Thyroid gland (tissue), 4 donors: ENCODE data around the gene GPR183. TPM values are rescaled to one million over a fixed set of nuclear protein-coding genes. Genes with fewer than 3 reads are reported as not detected.

Experiments used
- DNase-seq, 2 donors: peaks; one replicate each; pipeline ENCODE4 v3.0.0-alpha.2; 2019
- H3K27ac ChIP-seq, 3 donors: fragments of 200-600 bp; sonication (generic); 1 replicate in 2 of 3; 2 replicates in 1 of 3; pipeline ENCODE4 v1.5.1; 2016 to 2019; ENCODE audit warnings: mild to moderate bottlenecking in 1 of 3, moderate library complexity in 1 of 3
- H3K27me3 ChIP-seq: fragments of 200-600 bp; sonication (generic); one replicate; pipeline ENCODE4 v1.5.1; 2019
- H3K36me3 ChIP-seq, 2 donors: fragments of 200-600 bp; sonication (generic); one replicate each; pipeline ENCODE4 v1.5.1; 2016 to 2019
- H3K4me1 ChIP-seq, 2 donors: fragments of 200-600 bp; sonication (generic); one replicate each; pipeline ENCODE4 v1.5.1; 2017 to 2019
- H3K4me3 ChIP-seq, 3 donors: fragments of 200-600 bp; sonication (generic); replicated peaks in 1 of 3; 1 replicate in 2 of 3; 2 replicates in 1 of 3; pipeline ENCODE4 v1.5.1; 2016; ENCODE audit warnings: mild to moderate bottlenecking in 1 of 3
- H3K9me3 ChIP-seq: fragments of 200-600 bp; sonication (generic); one replicate; pipeline ENCODE4 v1.5.1; 2017
- POLR2A ChIP-seq, 2 donors: fragments of 450-650 bp; IDR thresholded peaks; one replicate each; pipeline ENCODE4 v1.6.1; 2017; ENCODE audit warnings: antibody characterized with exemption in 2 of 2, mild to moderate bottlenecking in 2 of 2, moderate library complexity in 1 of 2
- WGBS, 2 donors: methylation state at CpG; one replicate each; pipeline ENCODE4 v1.1.5; 2017; 5-methylcytosine and 5-hydroxymethylcytosine counted together
- intact Hi-C: fragments of 100-400 bp; cut with DNase I; formaldehyde crosslinking; loops from one replicate; pipeline ENCODE4 v1.15.1; 2023
- total RNA-seq, 4 donors: library from RNA; depleted of rRNA; stranded (reverse); fragments of >200 nt; gene quantifications; one replicate each; pipeline ENCODE4 v1.2.3, GENCODE V29; 2016
- TF ChIP-seq, protein P1 (sequence below), 6 experiments: fragments of 200-600 bp in 3 of 6; fragments of 450-650 bp in 3 of 6; sonication (generic) in 3 of 6; IDR thresholded peaks; one replicate each; pipeline ENCODE4 v1.5.1; 2016 to 2019; ENCODE audit warnings: antibody characterized with exemption in 6 of 6, mild to moderate bottlenecking in 2 of 6, inconsistent platforms in 1 of 6, moderate library complexity in 1 of 6

GPR183 gene
- total RNA-seq, 4 donors from 2014 or later, result 2.5 to 9.7 (median 5.1) TPM

DNA sequence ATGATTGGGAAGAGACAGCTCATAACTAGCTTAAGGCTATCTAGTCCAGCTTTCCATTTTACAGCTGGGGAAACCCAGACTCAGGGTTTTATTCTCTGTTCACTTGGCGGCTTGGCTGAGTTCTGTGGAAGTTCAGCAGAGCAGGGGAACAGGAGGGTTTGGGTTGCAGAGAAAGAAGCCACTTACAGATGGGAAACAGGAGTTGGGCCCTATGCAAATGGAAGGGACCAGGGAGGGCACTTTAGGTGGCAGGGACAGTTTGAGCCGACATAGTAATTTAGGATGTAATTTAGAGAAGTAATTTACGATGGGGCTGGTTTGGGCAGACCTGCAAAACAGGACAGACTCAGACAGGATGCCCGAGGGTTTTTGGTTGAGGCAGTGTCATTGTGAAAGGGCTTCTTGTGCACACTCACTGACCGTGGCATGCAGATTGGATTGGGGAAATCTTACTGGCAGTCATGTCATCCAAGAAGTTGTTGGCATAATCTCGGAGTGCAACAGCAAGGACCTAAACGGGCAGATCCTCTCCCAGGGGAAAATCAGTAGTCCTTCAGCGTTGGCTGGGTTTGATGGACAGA lies 47.3 kb upstream of the GPR183 start:
- WGBS, 2 donors, result 78 to 84% methylated on average over 8 of the region's 8 CpGs
- H3K36me3 ChIP-seq, result peaks cover 0 to 5% of the 10 kb centered on the region in 2 donors
- no peak overlapping the region for H3K4me3 ChIP-seq
- H3K4me1 ChIP-seq, result peaks cover 0 to 15% of the 10 kb centered on the region in 2 donors
- H3K9me3 ChIP-seq, result no peaks in the 10 kb centered on the region
- no peaks in the 10 kb centered on the region for H3K27me3 ChIP-seq
- TF ChIP-seq, protein P1, sequence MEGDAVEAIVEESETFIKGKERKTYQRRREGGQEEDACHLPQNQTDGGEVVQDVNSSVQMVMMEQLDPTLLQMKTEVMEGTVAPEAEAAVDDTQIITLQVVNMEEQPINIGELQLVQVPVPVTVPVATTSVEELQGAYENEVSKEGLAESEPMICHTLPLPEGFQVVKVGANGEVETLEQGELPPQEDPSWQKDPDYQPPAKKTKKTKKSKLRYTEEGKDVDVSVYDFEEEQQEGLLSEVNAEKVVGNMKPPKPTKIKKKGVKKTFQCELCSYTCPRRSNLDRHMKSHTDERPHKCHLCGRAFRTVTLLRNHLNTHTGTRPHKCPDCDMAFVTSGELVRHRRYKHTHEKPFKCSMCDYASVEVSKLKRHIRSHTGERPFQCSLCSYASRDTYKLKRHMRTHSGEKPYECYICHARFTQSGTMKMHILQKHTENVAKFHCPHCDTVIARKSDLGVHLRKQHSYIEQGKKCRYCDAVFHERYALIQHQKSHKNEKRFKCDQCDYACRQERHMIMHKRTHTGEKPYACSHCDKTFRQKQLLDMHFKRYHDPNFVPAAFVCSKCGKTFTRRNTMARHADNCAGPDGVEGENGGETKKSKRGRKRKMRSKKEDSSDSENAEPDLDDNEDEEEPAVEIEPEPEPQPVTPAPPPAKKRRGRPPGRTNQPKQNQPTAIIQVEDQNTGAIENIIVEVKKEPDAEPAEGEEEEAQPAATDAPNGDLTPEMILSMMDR (IDR thresholded peaks at IDR 0.05), result no peak
- no peak for TF ChIP-seq POLR2A (IDR thresholded peaks at IDR 0.05)
- no peak overlapping the region for H3K27ac ChIP-seq
- no peak for DNase-seq
- intact Hi-C loops, result no loop called here

DNA sequence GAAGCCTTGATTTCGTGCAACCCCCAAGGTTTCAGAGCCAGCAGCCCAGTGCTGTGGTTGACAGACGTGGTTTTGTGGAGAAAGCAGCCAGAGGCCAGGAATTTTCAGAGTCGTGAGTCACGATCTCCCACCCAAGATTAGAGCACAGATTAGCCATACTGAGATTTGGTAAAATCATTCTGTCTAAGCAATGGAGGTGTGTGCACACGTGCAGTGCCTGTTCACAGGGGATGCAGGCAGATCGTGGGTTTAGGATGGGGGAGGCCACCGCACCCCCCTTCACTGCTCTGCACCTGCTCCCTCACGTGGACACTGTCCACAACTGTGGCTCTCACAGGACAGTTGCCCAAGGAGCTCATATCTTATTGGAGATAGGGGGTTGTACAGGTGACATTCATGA lies 46.6 kb upstream of the GPR183 start:
- TF ChIP-seq, protein P1 (IDR thresholded peaks at IDR 0.05), result no peak
- no peak for TF ChIP-seq POLR2A (IDR thresholded peaks at IDR 0.05)
- Histone ChIP-seq H3K36me3 (peaks cover 0 to 5% of the 10 kb centered on the region in 2 donors), H3K4me1 (peaks cover 0 to 15% of the 10 kb centered on the region in 2 donors), H3K4me3 (no peak overlapping the region), H3K27ac (no peak overlapping the region), H3K27me3 (no peaks in the 10 kb centered on the region), H3K9me3 (no peaks in the 10 kb centered on the region)
- intact Hi-C loops, result no loop called here
- DNase-seq, result no peak
- 88 to 93% methylated on average over 8 of the region's 8 CpGs for WGBS, 2 donors

DNA sequence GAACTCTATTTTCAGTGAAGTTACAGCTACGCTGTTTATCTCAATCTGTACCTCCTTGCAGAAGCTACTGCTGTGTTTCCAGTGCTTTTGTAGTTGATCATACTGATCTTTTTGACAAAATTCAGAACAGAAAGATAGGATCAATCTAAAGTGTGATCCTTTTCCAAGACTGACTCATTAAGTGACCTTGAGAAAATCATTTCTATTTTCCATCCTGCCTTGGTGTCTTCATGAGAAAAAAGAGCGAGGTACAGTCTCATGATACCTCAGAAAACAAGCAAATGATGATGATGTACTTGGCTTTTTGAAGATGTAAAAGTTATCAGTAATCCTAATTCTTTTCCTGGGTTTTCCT lies 46.0 kb upstream of the GPR183 start:
- peaks cover 0 to 5% of the 10 kb centered on the region in 2 donors for H3K36me3 ChIP-seq

DNA sequence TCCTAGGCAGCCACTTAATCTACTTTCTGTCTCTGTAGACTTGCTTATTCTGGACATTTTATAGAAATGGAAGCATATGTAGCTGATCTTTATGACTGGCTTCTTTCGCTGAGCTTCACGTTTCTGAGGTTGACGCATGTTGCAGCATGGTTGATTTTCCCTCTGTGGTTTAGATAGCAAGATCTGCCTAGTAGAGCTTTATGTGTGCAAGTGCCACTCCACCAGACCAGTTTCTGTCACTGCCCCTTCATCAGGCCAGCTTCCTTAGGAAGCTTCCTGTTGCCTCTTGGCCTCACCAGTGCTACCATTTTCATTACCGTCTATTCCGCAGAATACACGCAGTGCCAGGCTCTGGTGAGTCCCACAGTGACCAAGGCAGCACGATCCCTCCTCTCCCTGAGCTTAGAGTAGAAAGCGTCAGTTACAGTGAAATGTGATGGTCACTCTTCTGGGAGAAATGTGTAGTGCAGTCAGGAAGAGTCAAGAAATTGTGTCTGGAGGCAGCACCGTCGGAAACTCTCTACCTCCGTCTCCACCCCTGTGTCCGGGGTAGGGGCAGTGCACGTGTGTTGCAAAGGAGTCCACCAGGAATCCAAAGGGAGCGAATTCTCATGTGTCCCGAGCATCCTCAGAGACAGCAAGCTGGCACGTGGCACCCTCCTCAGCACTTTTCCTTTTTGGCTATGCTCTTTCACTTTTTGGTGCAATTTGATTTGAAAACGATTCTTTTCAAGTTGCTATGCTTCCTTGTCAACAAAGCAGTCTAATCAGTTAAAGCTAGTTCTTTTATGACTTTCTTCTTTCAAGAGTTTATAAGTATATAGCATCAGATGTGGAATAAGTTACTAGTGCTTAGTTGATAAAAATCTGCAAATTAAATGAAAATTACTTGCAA lies 45.4 kb upstream of the GPR183 start:
- Histone ChIP-seq H3K27me3 (no peaks in the 10 kb centered on the region), H3K36me3 (peaks cover 0 to 5% of the 10 kb centered on the region in 2 donors), H3K4me3 (no peak overlapping the region), H3K4me1 (peaks cover 0 to 12% of the 10 kb centered on the region in 2 donors), H3K27ac (no peak overlapping the region), H3K9me3 (no peaks in the 10 kb centered on the region)
- no peak for DNase-seq
- 89 to 92% methylated on average over 17 of the region's 17 CpGs for WGBS, 2 donors
- intact Hi-C loops, result no loop called here
- TF ChIP-seq POLR2A (IDR thresholded peaks at IDR 0.05), result no peak
- TF ChIP-seq, protein P1 (IDR thresholded peaks at IDR 0.05), result no peak

More for the DNA sequence above, 46.0 kb upstream of the GPR183 start:
- Histone ChIP-seq H3K27me3 (no peaks in the 10 kb centered on the region), H3K27ac (no peak overlapping the region), H3K9me3 (no peaks in the 10 kb centered on the region), H3K4me3 (no peak overlapping the region), H3K4me1 (peaks cover 0 to 15% of the 10 kb centered on the region in 2 donors)
- 96% methylated on average over 2 of the region's 2 CpGs for WGBS, 2 donors
- TF ChIP-seq, protein P1 (IDR thresholded peaks at IDR 0.05), result no peak
- no peak for TF ChIP-seq POLR2A (IDR thresholded peaks at IDR 0.05)
- DNase-seq, result no peak
- intact Hi-C loops, result no loop called here

DNA sequence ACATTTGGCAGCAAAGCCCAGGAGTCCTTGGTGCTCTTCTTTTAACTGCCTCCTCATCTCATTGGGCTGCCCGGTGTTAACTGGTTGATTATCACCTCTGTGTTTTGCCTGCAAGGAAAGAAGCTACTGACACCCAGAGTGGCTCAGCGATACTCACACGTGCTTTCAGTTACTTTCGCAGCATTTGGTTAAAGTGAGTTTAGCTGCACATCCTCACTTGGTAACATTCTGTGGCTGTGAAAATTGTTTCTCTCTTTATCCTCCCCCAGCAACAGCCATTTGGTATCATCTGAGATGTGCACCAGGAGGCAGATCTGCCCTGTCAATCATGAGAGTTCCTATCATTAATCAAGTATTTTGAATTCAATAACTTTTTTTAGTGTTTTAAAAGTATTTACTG lies 44.6 kb upstream of the GPR183 start:
- no peak for DNase-seq
- Histone ChIP-seq H3K27ac (no peak overlapping the region), H3K4me3 (no peak overlapping the region), H3K9me3 (no peaks in the 10 kb centered on the region), H3K4me1 (peaks cover 0 to 4% of the 10 kb centered on the region in 2 donors), H3K36me3 (no peaks in the 10 kb centered on the region), H3K27me3 (no peaks in the 10 kb centered on the region)
- intact Hi-C loops, result no loop called here
- whole genome bisulfite sequencing, 2 donors, result 83 to 84% methylated on average over 4 of the region's 4 CpGs
- TF ChIP-seq, protein P1 (IDR thresholded peaks at IDR 0.05), result no peak
- TF ChIP-seq POLR2A (IDR thresholded peaks at IDR 0.05), result no peak
